ENCODE data around the gene PARD3B. TPM values are rescaled to one million over a fixed set of nuclear protein-coding genes. Genes with fewer than 3 reads are reported as not detected.

PARD3B gene
- total RNA-seq, 1 experiment from 2014 or later = 2.0 TPM

DNA sequence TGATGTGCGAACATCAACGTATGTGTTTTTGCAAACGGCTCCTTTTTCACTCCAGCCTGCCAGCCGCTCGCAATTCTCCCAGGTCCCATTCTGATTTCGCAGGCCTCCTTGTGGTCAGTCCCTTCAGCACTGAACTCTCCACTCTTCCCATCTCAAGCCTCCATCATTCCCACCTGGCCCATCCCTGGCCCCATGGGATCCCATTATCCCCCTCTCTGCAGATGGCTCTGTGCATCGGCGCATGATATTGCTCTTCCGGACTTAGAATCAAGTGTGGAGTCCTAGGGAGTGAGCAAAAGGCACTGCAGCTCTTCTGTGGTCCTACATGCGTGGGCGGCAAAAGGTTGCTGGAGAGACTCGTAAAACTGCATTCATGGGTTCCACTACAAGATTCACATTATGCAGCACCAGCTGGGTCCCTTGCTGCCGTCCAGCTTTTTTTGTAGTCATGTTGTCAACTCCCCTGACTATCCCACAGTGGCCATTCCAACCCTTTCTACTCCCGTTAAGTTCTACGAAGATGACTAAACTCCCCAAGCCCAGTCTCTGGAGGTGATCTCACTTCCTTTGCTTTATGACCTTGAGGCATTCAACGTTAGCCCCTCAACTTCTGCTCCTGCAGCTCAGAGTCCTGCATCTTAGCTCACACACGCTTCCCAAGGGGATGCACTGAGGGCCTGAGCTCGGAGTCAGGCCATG, 1011.7 kb downstream of the PARD3B start:
- Histone ChIP-seq H3K79me2 (ENCODE audit: insufficient read depth, low read length) (no peaks in the 10 kb centered on the region), H2AFZ (ENCODE audit: low read depth, low read length, poor library complexity, severe bottlenecking) (no peak overlapping the region), H3K36me3 (ENCODE audit: control insufficient read depth in 1 of 2, insufficient read depth in 2 of 2, low read length in 2 of 2) (no peaks in the 10 kb centered on the region), H3K4me3 (replicated peaks in 1 of 2; ENCODE audit: low read depth in 1 of 2, low read length in 2 of 2) (no peak overlapping the region), H4K20me1 (ENCODE audit: insufficient read depth) (no peaks in the 10 kb centered on the region), H3K4me2 (ENCODE audit: low read length) (no peak overlapping the region), H3K27me3 (ENCODE audit: insufficient read depth, low read length) (peaks cover 12% of the 10 kb centered on the region; the same call in 1 of the 2 replicates), H3K27ac (ENCODE audit: low read depth, low read length) (no peak overlapping the region), H3K9me2 (ENCODE audit: insufficient read depth) (no peaks in the 10 kb centered on the region), H3K9me3 (ENCODE audit: control insufficient read depth in 1 of 2, insufficient read depth in 1 of 2, low read depth in 1 of 2, low read length in 2 of 2) (no peaks in the 10 kb centered on the region), H3K9ac (ENCODE audit: low read length) (no peak overlapping the region), H3K4me1 (ENCODE audit: control insufficient read depth in 1 of 2, insufficient read depth in 2 of 2, low read length in 2 of 2) (no peaks in the 10 kb centered on the region)
- ATAC-seq (no peak), DNase-seq (ENCODE audit: low read depth, low spot score) (no peak)
- CTCF ChIA-PET = no interaction called here
- TF ChIP-seq JUND (IDR thresholded peaks at IDR 0.05) (no peak), TCF7L2 (IDR thresholded peaks at IDR 0.05; ENCODE audit: borderline replicate concordance, extremely low read depth, insufficient read depth, insufficient read length) (no peak), SIN3A (IDR thresholded peaks at IDR 0.05; ENCODE audit: low read depth) (no peak), EZH2 (IDR thresholded peaks at IDR 0.05) (no peak), CEBPB (IDR thresholded peaks at IDR 0.05; ENCODE audit: low read depth) (no peak), POLR2A (IDR thresholded peaks at IDR 0.05; ENCODE audit: borderline replicate concordance, extremely low read depth, insufficient read depth, insufficient read length) (no peak), SRF (IDR thresholded peaks at IDR 0.05; ENCODE audit: low read depth) (no peak), EZH2phosphoT487 (IDR thresholded peaks at IDR 0.05; ENCODE audit: borderline replicate concordance) (no peak), POLR2AphosphoS5 (IDR thresholded peaks at IDR 0.05; ENCODE audit: low read depth, low read length) (no peak), YY1 (IDR thresholded peaks at IDR 0.05; ENCODE audit: extremely low read depth, insufficient replicate concordance, low read depth, low read length) (no peak)
- TF ChIP-seq, protein P1, sequence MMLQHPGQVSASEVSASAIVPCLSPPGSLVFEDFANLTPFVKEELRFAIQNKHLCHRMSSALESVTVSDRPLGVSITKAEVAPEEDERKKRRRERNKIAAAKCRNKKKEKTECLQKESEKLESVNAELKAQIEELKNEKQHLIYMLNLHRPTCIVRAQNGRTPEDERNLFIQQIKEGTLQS (IDR thresholded peaks at IDR 0.05) = no peak
- TF ChIP-seq, protein P2, sequence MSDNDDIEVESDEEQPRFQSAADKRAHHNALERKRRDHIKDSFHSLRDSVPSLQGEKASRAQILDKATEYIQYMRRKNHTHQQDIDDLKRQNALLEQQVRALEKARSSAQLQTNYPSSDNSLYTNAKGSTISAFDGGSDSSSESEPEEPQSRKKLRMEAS (IDR thresholded peaks at IDR 0.05) = no peak
- intact Hi-C loops (cut with micrococcal nuclease) = no loop called here
- no TSS peak for BruUV-seq (replicated peaks)
- RAD21 ChIA-PET (ENCODE audit: low non-redundant PET in 1 of 2, low total read pairs in 2 of 2, uncharacterized antibody in 2 of 2, unreplicated experiment in 2 of 2) = no interaction called here
- POLR2A ChIA-PET = no interaction called here
